ENCODE data around the gene SRSF1. TPM values are rescaled to one million over a fixed set of nuclear protein-coding genes. Genes with fewer than 3 reads are reported as not detected.
"Not testable (repeated sequence)": the region's sequence is repeated elsewhere in the genome, so short reads cannot be mapped to it uniquely, and the experiment has no call there.

The SRSF1 gene
- total RNA-seq, 1 donor from 2014 or later: 153 TPM

DNA sequence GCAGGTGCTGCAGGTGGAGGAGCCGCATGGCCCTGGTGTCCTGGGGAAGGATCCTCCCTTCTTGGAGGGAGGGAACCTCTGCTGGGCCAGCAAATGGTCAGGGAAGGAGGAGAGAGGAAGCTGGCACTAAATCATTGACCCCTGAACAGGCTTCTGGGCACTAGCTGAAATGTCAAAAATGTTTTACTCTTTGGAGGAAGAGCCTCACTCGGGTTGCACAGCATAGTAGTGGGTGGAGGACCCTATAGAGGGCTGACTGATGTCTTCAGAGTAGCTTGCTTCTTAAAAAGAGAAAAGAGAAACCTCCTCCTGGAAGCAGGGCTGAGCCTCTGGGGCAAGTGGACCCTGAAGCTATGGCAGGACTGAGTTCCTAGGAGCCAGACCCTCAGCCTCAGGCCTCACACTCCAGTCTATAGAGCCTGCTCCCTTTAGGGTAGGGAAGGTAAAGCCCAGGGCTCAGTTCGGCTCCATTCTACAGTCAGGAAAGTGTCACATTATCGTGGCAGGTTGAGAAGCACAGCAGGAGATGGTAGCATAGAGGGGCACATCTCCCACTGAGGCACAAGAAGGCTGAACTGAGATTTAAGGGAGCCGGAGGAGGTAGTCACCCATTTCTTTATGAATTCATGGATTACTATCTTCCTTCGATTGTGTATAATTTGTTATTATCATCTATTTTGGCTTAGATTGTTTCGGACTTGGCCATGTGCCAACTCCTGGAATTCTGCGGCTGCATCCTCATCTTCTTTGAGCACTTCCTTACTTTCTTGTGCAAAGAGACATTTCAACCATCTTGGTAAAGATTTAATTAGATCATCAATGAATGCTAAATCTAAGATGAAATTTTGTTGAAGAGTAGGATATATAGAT lies 44.5 kb downstream of the SRSF1 start:
- no peaks in the 10 kb centered on the region for H3K27me3 ChIP-seq
- H3K4me1 ChIP-seq: no peaks in the 10 kb centered on the region
- TF ChIP-seq, protein P1, sequence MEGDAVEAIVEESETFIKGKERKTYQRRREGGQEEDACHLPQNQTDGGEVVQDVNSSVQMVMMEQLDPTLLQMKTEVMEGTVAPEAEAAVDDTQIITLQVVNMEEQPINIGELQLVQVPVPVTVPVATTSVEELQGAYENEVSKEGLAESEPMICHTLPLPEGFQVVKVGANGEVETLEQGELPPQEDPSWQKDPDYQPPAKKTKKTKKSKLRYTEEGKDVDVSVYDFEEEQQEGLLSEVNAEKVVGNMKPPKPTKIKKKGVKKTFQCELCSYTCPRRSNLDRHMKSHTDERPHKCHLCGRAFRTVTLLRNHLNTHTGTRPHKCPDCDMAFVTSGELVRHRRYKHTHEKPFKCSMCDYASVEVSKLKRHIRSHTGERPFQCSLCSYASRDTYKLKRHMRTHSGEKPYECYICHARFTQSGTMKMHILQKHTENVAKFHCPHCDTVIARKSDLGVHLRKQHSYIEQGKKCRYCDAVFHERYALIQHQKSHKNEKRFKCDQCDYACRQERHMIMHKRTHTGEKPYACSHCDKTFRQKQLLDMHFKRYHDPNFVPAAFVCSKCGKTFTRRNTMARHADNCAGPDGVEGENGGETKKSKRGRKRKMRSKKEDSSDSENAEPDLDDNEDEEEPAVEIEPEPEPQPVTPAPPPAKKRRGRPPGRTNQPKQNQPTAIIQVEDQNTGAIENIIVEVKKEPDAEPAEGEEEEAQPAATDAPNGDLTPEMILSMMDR (IDR thresholded peaks at IDR 0.05): no peak
- no peak overlapping the region for H3K27ac ChIP-seq
- no peaks in the 10 kb centered on the region for H3K9me3 ChIP-seq
- DNase-seq (no peak), ATAC-seq (peak; percentile 69)
- no peaks in the 10 kb centered on the region for H3K36me3 ChIP-seq
- H3K4me3 ChIP-seq: no peak overlapping the region
- intact Hi-C loops (cut with DNase I): no loop called here

DNA sequence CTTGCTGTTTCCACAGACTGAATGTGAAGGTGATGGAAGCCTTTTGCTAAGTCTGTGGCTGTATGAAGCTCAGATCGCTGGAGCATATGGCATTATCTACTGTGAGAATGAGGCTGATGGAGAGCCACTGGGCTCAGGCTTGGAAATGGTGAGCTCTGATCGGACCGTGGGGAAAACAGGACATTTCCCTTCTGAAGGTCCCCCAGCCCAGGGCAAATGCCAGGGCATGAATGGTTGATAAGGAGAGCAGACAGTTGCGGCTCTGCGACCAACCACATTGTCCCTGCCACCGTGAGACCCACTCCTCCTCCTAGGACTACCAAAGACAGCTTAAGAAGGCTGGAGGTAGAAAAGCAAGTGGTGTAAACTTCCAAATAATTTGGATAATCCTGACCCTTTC lies 47.1 kb downstream of the SRSF1 start:
- Histone ChIP-seq H3K27me3 (no peaks in the 10 kb centered on the region), H3K9me3 (no peaks in the 10 kb centered on the region), H3K4me1 (peaks cover 10% of the 10 kb centered on the region), H3K4me3 (no peak overlapping the region), H3K27ac (no peak overlapping the region), H3K36me3 (no peaks in the 10 kb centered on the region)
- ATAC-seq (no peak), DNase-seq (no peak)
- intact Hi-C loops (cut with DNase I): no loop called here
- TF ChIP-seq, protein P1 (IDR thresholded peaks at IDR 0.05): no peak

DNA sequence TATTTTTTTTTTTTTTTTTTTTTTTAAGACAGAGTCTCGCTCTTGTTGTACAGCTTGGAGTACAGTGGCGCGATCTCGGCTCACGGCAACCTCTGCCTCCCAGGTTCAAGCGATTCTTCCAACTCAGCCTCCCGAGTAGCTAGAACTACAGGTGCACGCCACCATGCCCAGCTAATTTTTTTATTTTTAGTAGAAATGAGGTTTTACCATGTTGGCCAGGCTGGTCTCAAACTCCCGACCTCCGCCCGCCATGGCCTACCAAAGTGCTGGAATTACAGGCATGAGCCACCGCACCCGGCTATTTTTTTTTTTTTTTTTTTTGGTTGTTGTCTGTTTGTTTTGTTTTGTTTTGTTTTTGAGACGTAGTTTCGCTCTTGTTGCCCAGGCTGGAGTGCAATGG lies 48.7 kb downstream of the SRSF1 start:
- DNase-seq; H3K36me3 ChIP-seq; H3K4me1 ChIP-seq; intact Hi-C loops (cut with DNase I); H3K27me3 ChIP-seq; H3K9me3 ChIP-seq; ATAC-seq; H3K27ac ChIP-seq; H3K4me3 ChIP-seq: not testable (repeated sequence)

DNA sequence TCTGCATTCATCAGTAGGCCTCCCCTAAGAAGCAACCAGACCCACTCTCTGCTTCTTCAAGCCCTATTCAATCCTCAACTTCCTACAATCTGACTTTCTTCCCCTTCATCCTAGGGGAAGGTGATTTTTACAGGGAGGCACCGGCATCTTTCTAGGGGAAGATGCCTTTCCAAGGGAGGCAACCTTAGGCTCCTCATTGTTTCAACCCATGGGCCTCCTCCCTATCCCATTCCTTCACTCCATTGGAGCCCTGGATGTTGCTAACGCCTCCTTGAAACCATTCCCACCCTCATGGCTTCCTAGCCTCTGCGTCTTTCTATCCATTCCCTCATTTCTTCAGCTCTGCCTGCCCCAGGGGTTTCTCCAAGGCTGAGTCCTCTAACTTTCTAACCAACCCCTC lies 49.2 kb downstream of the SRSF1 start:
- Histone ChIP-seq H3K36me3 (no peaks in the 10 kb centered on the region), H3K27me3 (no peaks in the 10 kb centered on the region), H3K9me3 (no peaks in the 10 kb centered on the region), H3K4me1 (peaks cover 10% of the 10 kb centered on the region), H3K4me3 (no peak overlapping the region), H3K27ac (no peak overlapping the region)
- no peak for ATAC-seq
- no peak for DNase-seq
- TF ChIP-seq, protein P1 (IDR thresholded peaks at IDR 0.05): no peak
- intact Hi-C loops (cut with DNase I): no loop called here

DNA sequence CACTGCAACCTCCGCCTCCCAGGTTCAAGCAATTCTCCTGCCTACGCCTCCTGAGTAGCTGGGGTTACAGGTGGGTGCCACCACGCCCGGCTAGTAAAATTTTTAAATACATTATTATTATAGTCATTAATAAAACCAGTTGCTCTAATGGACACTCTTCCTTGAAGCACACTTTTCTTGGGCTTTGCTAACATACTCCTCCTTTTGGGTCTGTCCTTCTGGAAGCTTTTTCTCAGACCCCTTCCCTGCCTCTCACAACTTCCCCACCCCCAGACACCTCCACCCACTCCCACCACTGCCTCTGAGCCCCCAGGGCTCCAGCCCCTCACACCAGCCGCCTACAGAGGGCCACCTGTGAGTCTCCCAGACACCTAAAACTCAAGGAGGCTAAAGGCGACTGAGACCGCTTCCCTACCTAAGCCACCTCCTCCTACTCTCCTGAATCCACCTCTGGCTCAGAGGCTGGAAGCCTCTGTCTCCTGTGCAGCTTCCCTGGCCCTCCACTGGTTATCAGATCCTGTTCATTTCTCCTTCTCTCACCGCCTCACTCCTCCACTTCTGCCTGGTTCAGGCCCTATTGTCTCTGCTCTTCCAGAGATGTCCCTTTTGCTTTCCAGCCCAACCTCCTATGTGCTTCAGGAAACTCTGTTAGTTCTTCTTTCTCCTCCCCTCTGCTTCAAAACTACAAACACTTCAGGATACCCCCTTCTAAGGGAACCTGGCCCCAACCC lies 49.8 kb downstream of the SRSF1 start:
- TF ChIP-seq, protein P1 (IDR thresholded peaks at IDR 0.05): no peak
- H3K4me3 ChIP-seq: no peak overlapping the region
- H3K27me3 ChIP-seq: no peaks in the 10 kb centered on the region
- intact Hi-C loops (cut with DNase I): no loop called here
- H3K4me1 ChIP-seq: peaks cover 16% of the 10 kb centered on the region
- H3K36me3 ChIP-seq: no peaks in the 10 kb centered on the region
- DNase-seq: peak; percentile 51
- H3K9me3 ChIP-seq: no peaks in the 10 kb centered on the region
- ATAC-seq: no peak
- H3K27ac ChIP-seq: no peak overlapping the region
